Measurements from ENCODE around the gene ANKRD40CL. TPM values are rescaled to one million over a fixed set of nuclear protein-coding genes. Genes with fewer than 3 reads are reported as not detected.

The ANKRD40CL gene
- total and polyA plus RNA-seq, 9 of the 15 experiments (the other 6 are each of a cell fraction or from before 2014, with no cell fraction given): not detected

- TF ChIP-seq ARHGAP35 (IDR thresholded peaks at IDR 0.05; ENCODE audit: partially characterized antibody): no peak
- TF ChIP-seq CUX1 (CRISPR knock-in tag; IDR thresholded peaks at IDR 0.05): no peak
- no peak for TF ChIP-seq CTCF (IDR thresholded peaks at IDR 0.05 in 2 of 3, conservative IDR thresholded peaks at IDR 0.05 in 1 of 3; ENCODE audit: insufficient read depth in 2 of 3, low read depth in 1 of 3, low read length in 3 of 3)
- no peak for TF ChIP-seq RERE (CRISPR knock-in tag; IDR thresholded peaks at IDR 0.05; ENCODE audit: borderline replicate concordance)
- TF ChIP-seq GATA2 (CRISPR knock-in tag; IDR thresholded peaks at IDR 0.05): peak; percentile 61
- peak; percentile 35 to 54 for TF ChIP-seq NCOA2 (IDR thresholded peaks at IDR 0.05; ENCODE audit: partially characterized antibody in 2 of 2)
- no peak for TF ChIP-seq GABPA (tag; conservative IDR thresholded peaks at IDR 0.05; ENCODE audit: low read depth)
- TF ChIP-seq ID3 (CRISPR knock-in tag; IDR thresholded peaks at IDR 0.05): no peak
- 0 out of 2 replicates have a peak, but pooled peaks have one; percentile 31 for TF ChIP-seq ID3 (tag; IDR thresholded peaks at IDR 0.05)
- TF ChIP-seq GATAD2B (IDR thresholded peaks at IDR 0.05; ENCODE audit: borderline replicate concordance): peak; percentile 100
- TF ChIP-seq MAFG (tag; conservative IDR thresholded peaks at IDR 0.05): no peak
- no peak for TF ChIP-seq CBFA2T3 (IDR thresholded peaks at IDR 0.05)
- TF ChIP-seq GABPB2 (CRISPR knock-in tag; conservative IDR thresholded peaks at IDR 0.05): no peak
- peak; percentile 42 for TF ChIP-seq ARID1B (IDR thresholded peaks at IDR 0.05)
- no peak for TF ChIP-seq ZNF197 (CRISPR knock-in tag; IDR thresholded peaks at IDR 0.05; ENCODE audit: low read depth)
- peak; percentile 96; the same call in 1 of the 2 replicates for TF ChIP-seq ZFPM2 (CRISPR knock-in tag; IDR thresholded peaks at IDR 0.05)
- TF ChIP-seq TRIM24 (IDR thresholded peaks at IDR 0.05): peak; percentile 93
Measured at GRCh38 chr17:50813583-50813982, 46.3 kb upstream of the ANKRD40CL start (continued).

All from K562 (cell line).